Loucy (cell line): ENCODE data around the gene BET1.
"Not testable (repeated sequence)": the region's sequence is repeated elsewhere in the genome, so short reads cannot be mapped to it uniquely, and the experiment has no call there.

Source experiments
- H2AFZ ChIP-seq: fragments of 200-600 bp; sonication (generic); 2 replicates; pipeline ENCODE4 v1.6.0; 2016; ENCODE audit warnings: antibody characterized with exemption, mild to moderate bottlenecking, low read length, moderate library complexity
- H3F3A ChIP-seq: fragments of 200-600 bp; 2 replicates; pipeline ENCODE4 v1.6.0; 2016; ENCODE audit warnings: antibody characterized with exemption, low read depth, mild to moderate bottlenecking
- H3K27me3 ChIP-seq: fragments of 200-600 bp; sonication (generic); 2 replicates; pipeline ENCODE4 v1.6.1; 2014; ENCODE audit warnings: low read length, mild to moderate bottlenecking; ENCODE audit not compliant: insufficient read depth, poor library complexity, severe bottlenecking
- H3K36me3 ChIP-seq: fragments of 200-600 bp; sonication (generic); 2 replicates; pipeline ENCODE4 v1.6.1; 2016; ENCODE audit warnings: low read length; ENCODE audit not compliant: insufficient read depth
- H3K4me1 ChIP-seq: fragments of 200-600 bp; sonication (generic); 2 replicates; pipeline ENCODE4 v1.5.1; 2014; ENCODE audit warnings: low read length, mild to moderate bottlenecking; ENCODE audit not compliant: insufficient read depth, poor library complexity, severe bottlenecking
- H3K4me2 ChIP-seq: fragments of 200-600 bp; sonication (generic); 2 replicates; pipeline ENCODE4 v1.6.0; 2014; ENCODE audit warnings: antibody characterized with exemption, low read length, low read depth, mild to moderate bottlenecking; ENCODE audit not compliant: poor library complexity, severe bottlenecking
- H3K4me3 ChIP-seq: fragments of 200-600 bp; sonication (generic); 2 replicates; pipeline ENCODE4 v1.5.1; 2014; ENCODE audit warnings: low read length, mild to moderate bottlenecking, mixed read lengths; ENCODE audit not compliant: poor library complexity, severe bottlenecking
- H3K79me2 ChIP-seq: fragments of 200-600 bp; sonication (generic); 2 replicates; pipeline ENCODE4 v1.6.1; 2014; ENCODE audit warnings: low read length; ENCODE audit not compliant: insufficient read depth
- H3K9ac ChIP-seq: fragments of 200-600 bp; sonication (generic); 2 replicates; pipeline ENCODE4 v1.6.0; 2014; ENCODE audit warnings: mild to moderate bottlenecking, low read depth, low read length, moderate library complexity; ENCODE audit not compliant: poor library complexity, severe bottlenecking
- H3K9me2 ChIP-seq: fragments of 200-600 bp; sonication (generic); replicated peaks from 2 replicates; pipeline ENCODE4 v1.6.1; 2016; ENCODE audit warnings: low read depth, low read length, mixed read lengths
- H3K9me3 ChIP-seq: fragments of 200-600 bp; sonication (generic); 2 replicates; pipeline ENCODE4 v1.6.1; 2014; ENCODE audit warnings: mild to moderate bottlenecking, antibody characterized with exemption, low read length, low read depth; ENCODE audit not compliant: insufficient read depth
- H4K20me1 ChIP-seq: fragments of 200-600 bp; sonication (generic); 2 replicates; pipeline ENCODE4 v1.6.0; 2014; ENCODE audit warnings: antibody characterized with exemption, low read length, mild to moderate bottlenecking; ENCODE audit not compliant: insufficient read depth, poor library complexity, severe bottlenecking
- CTCF ChIP-seq: fragments of 200-600 bp; sonication (generic); conservative IDR thresholded peaks from 2 replicates; pipeline ENCODE4 v1.5.1; 2014; ENCODE audit warnings: mild to moderate bottlenecking, antibody characterized with exemption, low read length
- EZH2phosphoT487 ChIP-seq: fragments of 200-600 bp; IDR thresholded peaks from 2 replicates; pipeline ENCODE4 v1.6.1; 2018; ENCODE audit warnings: antibody characterized with exemption, mild to moderate bottlenecking, moderate library complexity, borderline replicate concordance

The BET1 gene

GRCh38 chr7:94030634-94031033 lies 26.5 kb upstream of the BET1 start:
- TF ChIP-seq EZH2phosphoT487 (no peak), CTCF (no peak)
- no peak overlapping the region for H2AFZ ChIP-seq
- H4K20me1 ChIP-seq, result no peaks in the 10 kb centered on the region
- no peak overlapping the region for H3K4me2 ChIP-seq
- no peak overlapping the region for H3K9ac ChIP-seq
- no peaks in the 10 kb centered on the region for H3F3A ChIP-seq
- H3K27me3 ChIP-seq, result peaks cover 10% of the 10 kb centered on the region
- no peaks in the 10 kb centered on the region for H3K4me1 ChIP-seq
- no peaks in the 10 kb centered on the region for H3K9me3 ChIP-seq
- no peaks in the 10 kb centered on the region for H3K79me2 ChIP-seq
- no peaks in the 10 kb centered on the region for H3K36me3 ChIP-seq
- H3K9me2 ChIP-seq, result no peaks in the 10 kb centered on the region
- no peak overlapping the region for H3K4me3 ChIP-seq

- Histone ChIP-seq H3F3A (no peaks in the 10 kb centered on the region), H4K20me1 (no peaks in the 10 kb centered on the region), H3K9ac (no peak overlapping the region), H3K36me3 (no peaks in the 10 kb centered on the region), H3K27me3 (peaks cover 10% of the 10 kb centered on the region), H3K9me2 (no peaks in the 10 kb centered on the region), H3K9me3 (no peaks in the 10 kb centered on the region), H2AFZ (no peak overlapping the region), H3K4me3 (no peak overlapping the region), H3K4me1 (no peaks in the 10 kb centered on the region), H3K79me2 (no peaks in the 10 kb centered on the region), H3K4me2 (no peak overlapping the region)
- TF ChIP-seq EZH2phosphoT487 (no peak), CTCF (no peak)
Observed at GRCh38 chr7:94029976-94030375, 25.8 kb upstream of the BET1 start.

- Histone ChIP-seq H3K4me1 (no peaks in the 10 kb centered on the region), H3K4me2 (no peak overlapping the region), H3K9me3 (no peaks in the 10 kb centered on the region), H3K36me3 (no peaks in the 10 kb centered on the region), H4K20me1 (no peaks in the 10 kb centered on the region), H3K79me2 (no peaks in the 10 kb centered on the region), H3K9ac (no peak overlapping the region), H3K9me2 (no peaks in the 10 kb centered on the region), H3K4me3 (no peak overlapping the region), H3F3A (no peaks in the 10 kb centered on the region), H3K27me3 (peaks cover 10% of the 10 kb centered on the region), H2AFZ (no peak overlapping the region)
- TF ChIP-seq EZH2phosphoT487 (no peak), CTCF (no peak)
Observed at GRCh38 chr7:94028768-94029167, 24.6 kb upstream of the BET1 start.

- H3K79me2 ChIP-seq, H3K9me2 ChIP-seq, H2AFZ ChIP-seq, H3F3A ChIP-seq, H3K4me2 ChIP-seq, H3K9ac ChIP-seq, H3K9me3 ChIP-seq, H3K4me1 ChIP-seq, H4K20me1 ChIP-seq, H3K4me3 ChIP-seq, H3K36me3 ChIP-seq: not testable (repeated sequence)
- peaks cover 10% of the 10 kb centered on the region for H3K27me3 ChIP-seq
Observed at GRCh38 chr7:94026619-94027018, 22.5 kb upstream of the BET1 start.
